Jurkat, Clone E6-1 (cell line): ENCODE measurements around the gene WDR35.
A peak's percentile ranks its signal among the peaks of the same experiment; 100 is the strongest.
"Not testable (repeated sequence)": the region's sequence is repeated elsewhere in the genome, so short reads cannot be mapped to it uniquely, and the experiment has no call there.

Experiments used
- DNase-seq: peaks from one replicate; pipeline ENCODE4 v3.0.0-alpha.2; 2011; ENCODE audit warnings: low read depth, low spot score
- H3K4me3 ChIP-seq: 2 replicates; pipeline ENCODE4 v1.5.1; 2011; ENCODE audit warnings: mild to moderate bottlenecking, low read length, control low read depth, moderate library complexity

WDR35 gene

GRCh38 chr2:19900931-19901441, 88.9 kb downstream of the WDR35 start:
- peak overlapping the region; percentile 80 for H3K4me3 ChIP-seq
- DNase-seq, result peak; percentile 25

- peak; percentile 28 for DNase-seq
Measured at GRCh38 chr2:19899985-19900930, 89.6 kb downstream of the WDR35 start.

GRCh38 chr2:19898592-19899329, 91.1 kb downstream of the WDR35 start:
- no peak for DNase-seq
- H3K4me3 ChIP-seq, result no peak overlapping the region

More at GRCh38 chr2:19899985-19900930, 89.6 kb downstream of the WDR35 start:
- H3K4me3 ChIP-seq, result peak overlapping the region; percentile 80

- no peak for DNase-seq
- H3K4me3 ChIP-seq, result no peak overlapping the region
Measured at GRCh38 chr2:19897623-19898245, 92.2 kb downstream of the WDR35 start.

- DNase-seq, result no peak
- H3K4me3 ChIP-seq, result no peak overlapping the region
Measured at GRCh38 chr2:19895535-19895934, 94.4 kb downstream of the WDR35 start.

GRCh38 chr2:19894134-19894792, 95.6 kb downstream of the WDR35 start:
- no peak for DNase-seq
- H3K4me3 ChIP-seq, result no peak overlapping the region

- no peak for DNase-seq
- H3K4me3 ChIP-seq, result no peak overlapping the region
Measured at GRCh38 chr2:19893520-19894133, 96.3 kb downstream of the WDR35 start.

- H3K4me3 ChIP-seq, DNase-seq: not testable (repeated sequence)
Measured at GRCh38 chr2:19891971-19892370, 97.9 kb downstream of the WDR35 start.

GRCh38 chr2:19890104-19890503, 99.8 kb downstream of the WDR35 start:
- no peak for DNase-seq
- H3K4me3 ChIP-seq, result no peak overlapping the region

- no peak overlapping the region for H3K4me3 ChIP-seq
- DNase-seq, result no peak
Measured at GRCh38 chr2:19888831-19889230, 101.1 kb downstream of the WDR35 start.

GRCh38 chr2:19887510-19887909, 102.4 kb downstream of the WDR35 start:
- H3K4me3 ChIP-seq, result no peak overlapping the region
- no peak for DNase-seq

- no peak overlapping the region for H3K4me3 ChIP-seq
- DNase-seq, result no peak
Measured at GRCh38 chr2:19886261-19886660, 103.6 kb downstream of the WDR35 start.

GRCh38 chr2:19885791-19886190, 104.1 kb downstream of the WDR35 start:
- DNase-seq, result no peak
- no peak overlapping the region for H3K4me3 ChIP-seq

- H3K4me3 ChIP-seq, result no peak overlapping the region
- no peak for DNase-seq
Measured at GRCh38 chr2:19883971-19884720, 105.8 kb downstream of the WDR35 start.

GRCh38 chr2:19883486-19883885, 106.4 kb downstream of the WDR35 start:
- no peak for DNase-seq
- no peak overlapping the region for H3K4me3 ChIP-seq

GRCh38 chr2:19882286-19882685, 107.6 kb downstream of the WDR35 start:
- no peak for DNase-seq
- H3K4me3 ChIP-seq, result no peak overlapping the region

- no peak for DNase-seq
- no peak overlapping the region for H3K4me3 ChIP-seq
Measured at GRCh38 chr2:19881908-19882265, 108.0 kb downstream of the WDR35 start.
